ENCODE data around the gene LCE3E.

- TF ChIP-seq, protein P1, sequence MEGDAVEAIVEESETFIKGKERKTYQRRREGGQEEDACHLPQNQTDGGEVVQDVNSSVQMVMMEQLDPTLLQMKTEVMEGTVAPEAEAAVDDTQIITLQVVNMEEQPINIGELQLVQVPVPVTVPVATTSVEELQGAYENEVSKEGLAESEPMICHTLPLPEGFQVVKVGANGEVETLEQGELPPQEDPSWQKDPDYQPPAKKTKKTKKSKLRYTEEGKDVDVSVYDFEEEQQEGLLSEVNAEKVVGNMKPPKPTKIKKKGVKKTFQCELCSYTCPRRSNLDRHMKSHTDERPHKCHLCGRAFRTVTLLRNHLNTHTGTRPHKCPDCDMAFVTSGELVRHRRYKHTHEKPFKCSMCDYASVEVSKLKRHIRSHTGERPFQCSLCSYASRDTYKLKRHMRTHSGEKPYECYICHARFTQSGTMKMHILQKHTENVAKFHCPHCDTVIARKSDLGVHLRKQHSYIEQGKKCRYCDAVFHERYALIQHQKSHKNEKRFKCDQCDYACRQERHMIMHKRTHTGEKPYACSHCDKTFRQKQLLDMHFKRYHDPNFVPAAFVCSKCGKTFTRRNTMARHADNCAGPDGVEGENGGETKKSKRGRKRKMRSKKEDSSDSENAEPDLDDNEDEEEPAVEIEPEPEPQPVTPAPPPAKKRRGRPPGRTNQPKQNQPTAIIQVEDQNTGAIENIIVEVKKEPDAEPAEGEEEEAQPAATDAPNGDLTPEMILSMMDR (conservative IDR thresholded peaks at IDR 0.05 in 1 of 2, IDR thresholded peaks at IDR 0.05 in 1 of 2; ENCODE audit: low read depth in 1 of 2, low read length in 2 of 2), result no peak
- TF ChIP-seq EZH2 (IDR thresholded peaks at IDR 0.05; ENCODE audit: low read length, missing control alignments), result no peak
Observed at GRCh38 chr1:152546704-152547103, 19.9 kb downstream of the LCE3E start.
